B cell (primary cell): ENCODE measurements around the gene ATP7B. TPM values are rescaled to one million over a fixed set of nuclear protein-coding genes. Genes with fewer than 3 reads are reported as not detected.

ENCODE experiments used
- ATAC-seq: fragments of 200-7000 bp; cut with Tn5 transposase; one replicate; pipeline ENCODE4 v1.10.0; 2021; ENCODE audit warnings: low read depth, mild to moderate bottlenecking, moderate number of reproducible peaks, moderate library complexity
- CTCF ChIA-PET: fragments of 350-600 bp; sonication (Branson Sonifier 250); formaldehyde crosslinking; loops from one replicate; lab custom pipeline; 2021; ENCODE audit warnings: antibody characterized with exemption, inconsistent platforms; lab: Charles Lee
- POLR2A ChIA-PET: fragments of 350-600 bp; sonication (Branson Sonifier 250); formaldehyde crosslinking; loops from one replicate; lab custom pipeline; 2021; ENCODE audit warnings: antibody characterized with exemption; lab: Charles Lee
- DNase-seq: peaks from one replicate; pipeline ENCODE4 v3.0.0; 2013
- H2AFZ ChIP-seq: 2 replicates; pipeline ENCODE4 v1.6.1; 2012; ENCODE audit warnings: mild to moderate bottlenecking, low read depth, low read length; ENCODE audit not compliant: insufficient read depth, poor library complexity, severe bottlenecking
- H3K27ac ChIP-seq, 2 donors: 1 replicate in 1 of 2; 2 replicates in 1 of 2; pipeline ENCODE4 v1.5.1; 2012 to 2013; ENCODE audit warnings: low read length in 2 of 2, mild to moderate bottlenecking in 2 of 2, moderate library complexity in 1 of 2
- H3K27me3 ChIP-seq, 4 experiments: fragments of 200-600 bp in 1 of 4; sonication (generic) in 1 of 4; replicated peaks in 1 of 4; 1 replicate in 2 of 4; 2 replicates in 2 of 4; pipeline versions ENCODE4 v1.6.1 to v1.7.0; 2013 to 2016; ENCODE audit warnings: low read length in 3 of 4, mild to moderate bottlenecking in 2 of 4, mixed read lengths in 1 of 4, moderate library complexity in 1 of 4; ENCODE audit not compliant: insufficient read depth in 4 of 4, control insufficient read depth in 3 of 4; ENCODE audit errors: control extremely low read depth in 1 of 4
- H3K36me3 ChIP-seq, 2 experiments: replicated peaks in 1 of 2; 1 replicate in 1 of 2; 2 replicates in 1 of 2; pipeline versions ENCODE4 v1.6.1 to v1.7.1; 2013; ENCODE audit warnings: low read length in 1 of 2; ENCODE audit not compliant: insufficient read depth in 2 of 2, control insufficient read depth in 1 of 2; ENCODE audit errors: control extremely low read depth in 1 of 2, extremely low read depth in 1 of 2
- H3K4me1 ChIP-seq, 2 donors: fragments of 200-600 bp in 1 of 2; sonication (generic) in 1 of 2; 1 replicate in 1 of 2; 2 replicates in 1 of 2; pipeline versions ENCODE4 v1.5.1 to v1.6.1; 2013 to 2017; ENCODE audit warnings: low read length in 2 of 2; ENCODE audit not compliant: control insufficient read depth in 2 of 2, insufficient read depth in 2 of 2
- H3K4me2 ChIP-seq: replicated peaks from 2 replicates; pipeline ENCODE3; 2012; ENCODE audit warnings: mild to moderate bottlenecking, low read depth, low read length; ENCODE audit not compliant: poor library complexity, severe bottlenecking
- H3K4me3 ChIP-seq, 5 experiments: fragments of 200-600 bp in 1 of 5; sonication (generic) in 1 of 5; 1 replicate in 3 of 5; 2 replicates in 2 of 5; pipeline versions ENCODE4 v1.5.1 to v1.7.0; 2011 to 2016; ENCODE audit warnings: low read length in 4 of 5, mild to moderate bottlenecking in 4 of 5, low read depth in 2 of 5, control low read depth in 1 of 5, moderate library complexity in 1 of 5; ENCODE audit not compliant: insufficient read depth in 1 of 5; ENCODE audit errors: control extremely low read depth in 1 of 5, extremely low read depth in 1 of 5
- H3K79me2 ChIP-seq: fragments of 200-600 bp; sonication (generic); one replicate; pipeline ENCODE4 v1.6.0; 2016; ENCODE audit warnings: low read length; ENCODE audit not compliant: control insufficient read depth, insufficient read depth
- H3K9ac ChIP-seq: fragments of 200-600 bp; sonication (generic); 2 replicates; pipeline ENCODE4 v1.6.1; 2017; ENCODE audit warnings: mild to moderate bottlenecking, low read length, moderate library complexity
- H3K9me3 ChIP-seq, 3 donors: one replicate each; pipeline versions ENCODE4 v1.6.1 to v1.7.1; 2013; ENCODE audit warnings: low read length in 2 of 3; ENCODE audit not compliant: control insufficient read depth in 2 of 3, insufficient read depth in 1 of 3; ENCODE audit errors: control extremely low read depth in 1 of 3
- H4K20me1 ChIP-seq: 2 replicates; pipeline ENCODE4 v1.6.0; 2012; ENCODE audit warnings: mild to moderate bottlenecking, low read length; ENCODE audit not compliant: insufficient read depth, control insufficient read depth, poor library complexity, severe bottlenecking
- H3K27ac Mint-ChIP-seq: one replicate; pipeline ENCODE4 v1.8.0; 2021; ENCODE audit warnings: mixed read lengths
- H3K27me3 Mint-ChIP-seq: one replicate; pipeline ENCODE4 v1.8.0; 2021; ENCODE audit warnings: mixed read lengths
- H3K4me1 Mint-ChIP-seq: one replicate; pipeline ENCODE4 v1.8.0; 2021; ENCODE audit warnings: mixed read lengths
- H3K4me3 Mint-ChIP-seq: one replicate; pipeline ENCODE4 v1.8.0; 2021; ENCODE audit warnings: mixed read lengths
- H3K9me3 Mint-ChIP-seq: one replicate; pipeline ENCODE4 v1.8.0; 2022; ENCODE audit warnings: mixed read lengths; ENCODE audit not compliant: insufficient read depth
- EZH2 ChIP-seq: IDR thresholded peaks from 2 replicates; pipeline ENCODE4 v1.6.1; 2012; ENCODE audit warnings: borderline replicate concordance, low read depth, mild to moderate bottlenecking, moderate library complexity, low read length; ENCODE audit not compliant: insufficient read depth, poor library complexity, severe bottlenecking
- WGBS: methylation state at CpG from one replicate; pipeline ENCODE4 v1.1.5; 2013; ENCODE audit warnings: missing lambda C conversion rate; ENCODE audit not compliant: insufficient coverage; 5-methylcytosine and 5-hydroxymethylcytosine counted together
- intact Hi-C: fragments of 100-400 bp; cut with micrococcal nuclease; formaldehyde crosslinking; loops from one replicate; pipeline ENCODE4 v1.10.0; 2022
- polyA plus RNA-seq: library from polyadenylated mRNA; depleted of rRNA; stranded (reverse); fragments of >200 nt; gene quantifications from 2 replicates; pipeline ENCODE4 v1.2.3, GENCODE V29; 2012
- total RNA-seq, 2 donors: library from RNA; stranded (reverse); fragments of 120-200 nt in 1 of 2; gene quantifications; 1 replicate in 1 of 2; 2 replicates in 1 of 2; pipeline versions ENCODE4 v1.2.3 to v1.2.4, GENCODE V29; 2013 to 2022
- TF ChIP-seq, protein P1 (sequence below): fragments of 200-600 bp; IDR thresholded peaks from one replicate; pipeline ENCODE4 v1.8.0; 2022; ENCODE audit warnings: antibody characterized with exemption, mild to moderate bottlenecking

Gene ATP7B
- total and polyA plus RNA-seq, 2 donors (not counting 1 experiment from before 2014, with no cell fraction given): 0.10 to 0.91 TPM

GRCh38 chr13:51914137-51914493 lies 97.1 kb downstream of the ATP7B start:
- WGBS: 82% methylated on average over 6 of the region's 7 CpGs
- no peak for ATAC-seq
- CTCF ChIA-PET: interaction anchor here (0.9 kb wide), 1 partner anchor 99 kb away, joined by 4 read pairs; no protein-coding TSS in a partner anchor

GRCh38 chr13:51913421-51914136 lies 97.7 kb downstream of the ATP7B start:
- Mint-ChIP-seq H3K4me1 (peaks cover 5% of the 10 kb centered on the region), H3K9me3 (no peaks in the 10 kb centered on the region), H3K27ac (no peak overlapping the region), H3K27me3 (peaks cover 4% of the 10 kb centered on the region), H3K4me3 (no peak overlapping the region)
- no peaks in the 10 kb centered on the region for H3K4me1 ChIP-seq
- no peak overlapping the region for H3K4me2 ChIP-seq
- ATAC-seq: no peak
- no peak overlapping the region for H3K9ac ChIP-seq
- H3K27me3 ChIP-seq: no peaks in the 10 kb centered on the region
- POLR2A ChIA-PET: no interaction called here
- no peaks in the 10 kb centered on the region for H3K9me3 ChIP-seq
- TF ChIP-seq, protein P1, sequence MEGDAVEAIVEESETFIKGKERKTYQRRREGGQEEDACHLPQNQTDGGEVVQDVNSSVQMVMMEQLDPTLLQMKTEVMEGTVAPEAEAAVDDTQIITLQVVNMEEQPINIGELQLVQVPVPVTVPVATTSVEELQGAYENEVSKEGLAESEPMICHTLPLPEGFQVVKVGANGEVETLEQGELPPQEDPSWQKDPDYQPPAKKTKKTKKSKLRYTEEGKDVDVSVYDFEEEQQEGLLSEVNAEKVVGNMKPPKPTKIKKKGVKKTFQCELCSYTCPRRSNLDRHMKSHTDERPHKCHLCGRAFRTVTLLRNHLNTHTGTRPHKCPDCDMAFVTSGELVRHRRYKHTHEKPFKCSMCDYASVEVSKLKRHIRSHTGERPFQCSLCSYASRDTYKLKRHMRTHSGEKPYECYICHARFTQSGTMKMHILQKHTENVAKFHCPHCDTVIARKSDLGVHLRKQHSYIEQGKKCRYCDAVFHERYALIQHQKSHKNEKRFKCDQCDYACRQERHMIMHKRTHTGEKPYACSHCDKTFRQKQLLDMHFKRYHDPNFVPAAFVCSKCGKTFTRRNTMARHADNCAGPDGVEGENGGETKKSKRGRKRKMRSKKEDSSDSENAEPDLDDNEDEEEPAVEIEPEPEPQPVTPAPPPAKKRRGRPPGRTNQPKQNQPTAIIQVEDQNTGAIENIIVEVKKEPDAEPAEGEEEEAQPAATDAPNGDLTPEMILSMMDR: no peak
- no peak for TF ChIP-seq EZH2
- no peaks in the 10 kb centered on the region for H3K36me3 ChIP-seq
- CTCF ChIA-PET: interaction anchor here (0.7 to 0.9 kb wide), 2 partner anchors 98 to 214 kb away, joined by 3 to 4 read pairs; no protein-coding TSS in a partner anchor
- H3K4me3 ChIP-seq: no peak overlapping the region
- no peaks in the 10 kb centered on the region for H3K79me2 ChIP-seq
- no peaks in the 10 kb centered on the region for H4K20me1 ChIP-seq
- H3K27ac ChIP-seq: no peak overlapping the region
- intact Hi-C loops: no loop called here
- DNase-seq: no peak
- no peak overlapping the region for H2AFZ ChIP-seq
- WGBS: 70% methylated on average over 4 of the region's 4 CpGs

More at GRCh38 chr13:51914137-51914493, 97.1 kb downstream of the ATP7B start:
- Histone ChIP-seq H3K36me3 (no peaks in the 10 kb centered on the region), H3K4me3 (no peak overlapping the region), H2AFZ (no peak overlapping the region), H3K4me2 (no peak overlapping the region), H3K27me3 (no peaks in the 10 kb centered on the region), H4K20me1 (no peaks in the 10 kb centered on the region), H3K9me3 (no peaks in the 10 kb centered on the region), H3K79me2 (no peaks in the 10 kb centered on the region), H3K4me1 (no peaks in the 10 kb centered on the region), H3K27ac (no peak overlapping the region), H3K9ac (no peak overlapping the region)
- Mint-ChIP-seq H3K4me3 (no peak overlapping the region), H3K4me1 (peaks cover 5% of the 10 kb centered on the region), H3K9me3 (no peaks in the 10 kb centered on the region), H3K27ac (no peak overlapping the region), H3K27me3 (peaks cover 4% of the 10 kb centered on the region)
- POLR2A ChIA-PET: no interaction called here
- TF ChIP-seq, protein P1: no peak
- DNase-seq: no peak
- intact Hi-C loops: no loop called here
